Peyer's patch (tissue), 4 donors: ENCODE data around the gene UCK1.
"Not testable (repeated sequence)": the region's sequence is repeated elsewhere in the genome, so short reads cannot be mapped to it uniquely, and the experiment has no call there.

Experiments used
- POLR2A ChIP-seq, 2 donors: fragments of 450-650 bp; IDR thresholded peaks; one replicate each; pipeline ENCODE4 v1.5.1; 2017; ENCODE audit warnings: antibody characterized with exemption in 2 of 2, mild to moderate bottlenecking in 2 of 2, moderate library complexity in 2 of 2
- TF ChIP-seq, protein P1 (sequence below), 6 experiments: fragments of 450-650 bp in 4 of 6; fragments of 200-600 bp in 2 of 6; sonication (generic) in 1 of 6; IDR thresholded peaks; one replicate each; pipeline ENCODE4 v1.5.1; 2017 to 2019; ENCODE audit warnings: antibody characterized with exemption in 6 of 6, mild to moderate bottlenecking in 3 of 6, moderate library complexity in 1 of 6

DNA sequence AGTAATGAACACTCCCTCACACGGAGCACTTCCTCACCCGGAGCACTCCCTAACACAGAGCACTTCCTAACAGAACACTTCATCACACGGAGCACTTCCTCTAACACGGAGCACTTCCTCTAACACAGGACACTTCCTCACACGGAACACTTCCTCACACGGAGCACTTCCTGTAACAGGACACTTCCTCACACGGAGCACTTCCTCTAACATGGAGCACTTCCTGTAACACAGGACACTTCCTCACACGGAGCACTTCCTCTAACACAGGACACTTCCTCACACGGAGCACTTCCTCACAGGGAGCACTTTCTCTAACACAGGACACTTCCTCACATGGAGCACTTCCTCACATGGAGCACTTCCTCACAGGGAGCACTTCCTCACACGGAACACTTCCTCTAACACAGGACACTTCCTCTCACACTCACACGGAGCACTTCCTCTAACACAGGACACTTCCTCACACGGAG, 15.5 kb downstream of the UCK1 start:
- TF ChIP-seq, protein P1, sequence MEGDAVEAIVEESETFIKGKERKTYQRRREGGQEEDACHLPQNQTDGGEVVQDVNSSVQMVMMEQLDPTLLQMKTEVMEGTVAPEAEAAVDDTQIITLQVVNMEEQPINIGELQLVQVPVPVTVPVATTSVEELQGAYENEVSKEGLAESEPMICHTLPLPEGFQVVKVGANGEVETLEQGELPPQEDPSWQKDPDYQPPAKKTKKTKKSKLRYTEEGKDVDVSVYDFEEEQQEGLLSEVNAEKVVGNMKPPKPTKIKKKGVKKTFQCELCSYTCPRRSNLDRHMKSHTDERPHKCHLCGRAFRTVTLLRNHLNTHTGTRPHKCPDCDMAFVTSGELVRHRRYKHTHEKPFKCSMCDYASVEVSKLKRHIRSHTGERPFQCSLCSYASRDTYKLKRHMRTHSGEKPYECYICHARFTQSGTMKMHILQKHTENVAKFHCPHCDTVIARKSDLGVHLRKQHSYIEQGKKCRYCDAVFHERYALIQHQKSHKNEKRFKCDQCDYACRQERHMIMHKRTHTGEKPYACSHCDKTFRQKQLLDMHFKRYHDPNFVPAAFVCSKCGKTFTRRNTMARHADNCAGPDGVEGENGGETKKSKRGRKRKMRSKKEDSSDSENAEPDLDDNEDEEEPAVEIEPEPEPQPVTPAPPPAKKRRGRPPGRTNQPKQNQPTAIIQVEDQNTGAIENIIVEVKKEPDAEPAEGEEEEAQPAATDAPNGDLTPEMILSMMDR (IDR thresholded peaks at IDR 0.05) = not testable (repeated sequence)
- TF ChIP-seq POLR2A (IDR thresholded peaks at IDR 0.05) = not testable (repeated sequence)
